Measurements from ENCODE around the gene CDC27.

Gene CDC27

DNA sequence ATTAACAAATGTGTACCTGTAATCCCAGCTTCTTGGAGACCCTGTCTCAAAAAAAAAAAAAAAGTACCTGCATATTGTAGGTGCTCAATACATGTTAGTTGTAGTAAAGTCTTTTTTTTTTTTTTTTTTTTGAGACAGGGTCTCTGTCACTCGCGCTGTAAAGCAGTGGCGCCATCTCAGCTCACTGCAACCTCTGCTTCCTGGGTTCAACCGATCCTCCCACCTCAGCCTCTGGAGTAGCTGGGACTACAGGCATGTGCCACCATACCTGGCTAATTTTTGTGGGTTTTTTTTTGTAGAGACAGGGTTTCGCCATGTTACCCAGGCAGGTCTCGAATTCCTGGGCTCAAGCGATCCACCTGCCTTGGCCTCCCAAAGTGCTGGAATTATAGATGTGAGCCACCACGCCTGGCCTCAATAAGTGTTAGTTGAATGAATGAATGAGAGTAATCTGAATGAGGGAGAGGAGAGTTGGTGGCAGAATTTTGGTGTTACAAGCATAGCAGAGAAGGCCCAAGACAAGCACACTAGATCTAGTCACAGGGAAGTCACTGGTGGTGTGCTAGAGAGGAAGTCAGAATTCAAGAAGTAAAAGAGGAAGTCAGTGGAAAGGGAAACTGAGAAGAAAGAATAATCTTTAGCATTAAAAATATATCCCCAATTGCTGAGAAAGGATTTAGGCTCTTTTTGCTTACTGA, 10.7 kb upstream of the CDC27 start:
- no peaks in the 10 kb centered on the region for H3K27me3 ChIP-seq (ENCODE audit: control insufficient read depth, low read length)
- no peaks in the 10 kb centered on the region for H3K9me2 ChIP-seq (replicated peaks; ENCODE audit: control insufficient read depth, low read length)
- H3K4me1 ChIP-seq (ENCODE audit: control insufficient read depth, low read length), result peaks cover 52% of the 10 kb centered on the region
- TF ChIP-seq, protein P1, sequence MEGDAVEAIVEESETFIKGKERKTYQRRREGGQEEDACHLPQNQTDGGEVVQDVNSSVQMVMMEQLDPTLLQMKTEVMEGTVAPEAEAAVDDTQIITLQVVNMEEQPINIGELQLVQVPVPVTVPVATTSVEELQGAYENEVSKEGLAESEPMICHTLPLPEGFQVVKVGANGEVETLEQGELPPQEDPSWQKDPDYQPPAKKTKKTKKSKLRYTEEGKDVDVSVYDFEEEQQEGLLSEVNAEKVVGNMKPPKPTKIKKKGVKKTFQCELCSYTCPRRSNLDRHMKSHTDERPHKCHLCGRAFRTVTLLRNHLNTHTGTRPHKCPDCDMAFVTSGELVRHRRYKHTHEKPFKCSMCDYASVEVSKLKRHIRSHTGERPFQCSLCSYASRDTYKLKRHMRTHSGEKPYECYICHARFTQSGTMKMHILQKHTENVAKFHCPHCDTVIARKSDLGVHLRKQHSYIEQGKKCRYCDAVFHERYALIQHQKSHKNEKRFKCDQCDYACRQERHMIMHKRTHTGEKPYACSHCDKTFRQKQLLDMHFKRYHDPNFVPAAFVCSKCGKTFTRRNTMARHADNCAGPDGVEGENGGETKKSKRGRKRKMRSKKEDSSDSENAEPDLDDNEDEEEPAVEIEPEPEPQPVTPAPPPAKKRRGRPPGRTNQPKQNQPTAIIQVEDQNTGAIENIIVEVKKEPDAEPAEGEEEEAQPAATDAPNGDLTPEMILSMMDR (IDR thresholded peaks at IDR 0.05; ENCODE audit: low read depth, low read length, poor library complexity, severe bottlenecking), result no peak
- no peak for TF ChIP-seq EZH2phosphoT487 (IDR thresholded peaks at IDR 0.05; ENCODE audit: borderline replicate concordance, low read length)
- H4K20me1 ChIP-seq (ENCODE audit: control insufficient read depth, insufficient read depth, low read depth, low read length), result no peaks in the 10 kb centered on the region
- peak overlapping the region; percentile 89 for H3K27ac ChIP-seq (ENCODE audit: low read depth, low read length)
- H3K9me3 ChIP-seq (ENCODE audit: control insufficient read depth, insufficient read depth, low read length), result no peaks in the 10 kb centered on the region
- no peaks in the 10 kb centered on the region for H3K79me2 ChIP-seq (ENCODE audit: control insufficient read depth, low read length)
- peak overlapping the region; percentile 88 for H3K4me2 ChIP-seq (ENCODE audit: low read length)
- peaks cover 10% of the 10 kb centered on the region; the same call in 1 of the 2 replicates for H3F3A ChIP-seq (ENCODE audit: control insufficient read depth, insufficient read depth)
- H3K4me3 ChIP-seq (ENCODE audit: low read length), result peak overlapping the region; percentile 69
- no peaks in the 10 kb centered on the region for H3K36me3 ChIP-seq (ENCODE audit: control insufficient read depth, low read length)

DNA sequence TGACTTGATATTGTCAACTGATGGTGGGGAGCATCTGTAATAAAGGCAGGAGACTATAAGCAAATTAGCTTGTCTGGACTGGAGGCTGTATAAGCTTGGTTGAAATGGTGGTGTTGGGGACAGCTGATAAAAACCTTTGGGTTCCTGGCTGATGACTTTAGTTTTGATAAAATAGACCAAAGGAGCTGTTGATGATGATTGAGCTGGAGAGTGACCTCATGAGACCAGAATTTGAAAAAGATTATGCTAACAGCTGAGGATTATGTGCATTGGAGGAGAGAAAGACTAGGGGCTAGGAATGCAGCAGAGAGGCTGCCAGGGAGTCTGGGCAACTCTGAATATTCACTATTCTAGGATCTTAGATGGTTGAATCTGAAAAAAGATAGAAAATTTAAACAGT, 8.7 kb upstream of the CDC27 start:
- TF ChIP-seq, protein P1 (IDR thresholded peaks at IDR 0.05; ENCODE audit: low read depth, low read length, poor library complexity, severe bottlenecking), result no peak
- TF ChIP-seq EZH2phosphoT487 (IDR thresholded peaks at IDR 0.05; ENCODE audit: borderline replicate concordance, low read length), result no peak
- Histone ChIP-seq H3K9me2 (replicated peaks; ENCODE audit: control insufficient read depth, low read length) (no peaks in the 10 kb centered on the region), H3K4me1 (ENCODE audit: control insufficient read depth, low read length) (peaks cover 43% of the 10 kb centered on the region), H3K36me3 (ENCODE audit: control insufficient read depth, low read length) (no peaks in the 10 kb centered on the region), H3F3A (ENCODE audit: control insufficient read depth, insufficient read depth) (peaks cover 11% of the 10 kb centered on the region), H3K79me2 (ENCODE audit: control insufficient read depth, low read length) (no peaks in the 10 kb centered on the region), H3K9me3 (ENCODE audit: control insufficient read depth, insufficient read depth, low read length) (no peaks in the 10 kb centered on the region), H3K27me3 (ENCODE audit: control insufficient read depth, low read length) (no peaks in the 10 kb centered on the region), H3K4me3 (ENCODE audit: low read length) (no peak overlapping the region), H3K27ac (ENCODE audit: low read depth, low read length) (no peak overlapping the region), H4K20me1 (ENCODE audit: control insufficient read depth, insufficient read depth, low read depth, low read length) (no peaks in the 10 kb centered on the region), H3K4me2 (ENCODE audit: low read length) (no peak overlapping the region)

DNA sequence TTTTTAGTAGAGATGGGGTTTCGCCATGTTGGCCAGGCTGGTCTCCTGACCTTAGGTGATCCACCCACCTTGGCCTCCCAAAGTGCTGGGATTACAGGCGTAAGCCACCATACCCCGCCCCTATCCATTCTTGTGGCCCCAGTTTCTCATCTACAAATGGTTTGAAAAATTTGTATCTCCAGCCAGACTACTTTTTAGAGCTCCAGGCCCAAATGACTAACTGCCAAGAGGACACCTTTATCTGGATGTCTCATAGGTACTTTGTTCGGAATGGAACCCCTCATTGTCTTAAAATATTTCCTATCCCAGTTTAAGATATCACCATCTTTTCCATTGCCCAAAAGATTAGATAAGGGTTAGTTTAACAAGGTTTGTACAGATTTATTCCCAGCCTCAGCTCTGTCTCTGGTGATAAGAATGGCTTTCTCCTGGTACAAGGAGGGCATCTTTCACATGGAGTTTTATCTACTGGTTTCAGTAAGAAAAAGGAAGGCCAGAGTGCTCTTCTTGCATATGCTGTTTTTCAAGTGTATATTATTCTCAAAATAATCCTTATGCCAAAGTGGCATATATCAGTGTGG, 4.9 kb upstream of the CDC27 start:
- Histone ChIP-seq H4K20me1 (ENCODE audit: control insufficient read depth, insufficient read depth, low read depth, low read length) (no peaks in the 10 kb centered on the region), H3K27ac (ENCODE audit: low read depth, low read length) (no peak overlapping the region), H3K27me3 (ENCODE audit: control insufficient read depth, low read length) (no peaks in the 10 kb centered on the region), H3F3A (ENCODE audit: control insufficient read depth, insufficient read depth) (peaks cover 5% of the 10 kb centered on the region), H3K4me1 (ENCODE audit: control insufficient read depth, low read length) (peaks cover 44% of the 10 kb centered on the region), H3K36me3 (ENCODE audit: control insufficient read depth, low read length) (no peaks in the 10 kb centered on the region; the same call in 1 of the 2 replicates), H3K9me2 (replicated peaks; ENCODE audit: control insufficient read depth, low read length) (no peaks in the 10 kb centered on the region), H3K79me2 (ENCODE audit: control insufficient read depth, low read length) (peaks cover 1% of the 10 kb centered on the region), H3K4me3 (ENCODE audit: low read length) (no peak overlapping the region), H3K4me2 (ENCODE audit: low read length) (no peak overlapping the region), H3K9me3 (ENCODE audit: control insufficient read depth, insufficient read depth, low read length) (no peaks in the 10 kb centered on the region)
- no peak for TF ChIP-seq EZH2phosphoT487 (IDR thresholded peaks at IDR 0.05; ENCODE audit: borderline replicate concordance, low read length)

DNA sequence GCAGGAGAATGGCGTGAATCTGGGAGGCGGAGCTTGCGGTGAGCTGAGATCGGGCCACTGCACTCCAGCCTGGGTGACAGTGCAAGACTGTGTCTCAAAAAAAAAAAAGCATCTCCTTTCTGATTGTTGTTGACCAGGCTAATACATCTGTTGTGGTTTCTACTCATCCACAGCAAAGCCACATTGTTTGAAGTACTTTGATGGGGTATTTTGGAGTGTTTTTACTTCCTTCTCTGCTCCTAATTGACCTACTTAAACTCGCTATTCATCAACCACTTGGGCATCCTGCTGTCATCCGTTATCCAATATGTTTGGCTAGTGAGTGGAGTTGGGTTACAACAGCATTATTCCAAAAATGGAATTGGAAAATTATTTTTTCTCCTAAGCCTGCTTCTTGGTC, 3.5 kb upstream of the CDC27 start:
- H3K27ac ChIP-seq (ENCODE audit: low read depth, low read length), result peak overlapping the region; percentile 44

More for the DNA sequence above, 3.5 kb upstream of the CDC27 start:
- Histone ChIP-seq H3K4me2 (ENCODE audit: low read length) (peak overlapping the region; percentile 32), H3K4me1 (ENCODE audit: control insufficient read depth, low read length) (peaks cover 36% of the 10 kb centered on the region), H3K36me3 (ENCODE audit: control insufficient read depth, low read length) (peaks cover 11% of the 10 kb centered on the region), H3K9me2 (replicated peaks; ENCODE audit: control insufficient read depth, low read length) (no peaks in the 10 kb centered on the region), H3K27me3 (ENCODE audit: control insufficient read depth, low read length) (no peaks in the 10 kb centered on the region), H3K9me3 (ENCODE audit: control insufficient read depth, insufficient read depth, low read length) (no peaks in the 10 kb centered on the region), H3F3A (ENCODE audit: control insufficient read depth, insufficient read depth) (peaks cover 5% of the 10 kb centered on the region), H3K4me3 (ENCODE audit: low read length) (no peak overlapping the region), H3K79me2 (ENCODE audit: control insufficient read depth, low read length) (peaks cover 16% of the 10 kb centered on the region), H4K20me1 (ENCODE audit: control insufficient read depth, insufficient read depth, low read depth, low read length) (0 out of 2 replicates have a peak, but pooled peaks cover 2% of the 10 kb centered on the region)
- no peak for TF ChIP-seq EZH2phosphoT487 (IDR thresholded peaks at IDR 0.05; ENCODE audit: borderline replicate concordance, low read length)
